ENCODE measurements around the gene SLC22A23. TPM values are rescaled to one million over a fixed set of nuclear protein-coding genes. Genes with fewer than 3 reads are reported as not detected.

The SLC22A23 gene
- total and polyA plus RNA-seq, 5 experiments from 2014 or later = 0.36 to 5.6 (median 2.8) TPM

DNA sequence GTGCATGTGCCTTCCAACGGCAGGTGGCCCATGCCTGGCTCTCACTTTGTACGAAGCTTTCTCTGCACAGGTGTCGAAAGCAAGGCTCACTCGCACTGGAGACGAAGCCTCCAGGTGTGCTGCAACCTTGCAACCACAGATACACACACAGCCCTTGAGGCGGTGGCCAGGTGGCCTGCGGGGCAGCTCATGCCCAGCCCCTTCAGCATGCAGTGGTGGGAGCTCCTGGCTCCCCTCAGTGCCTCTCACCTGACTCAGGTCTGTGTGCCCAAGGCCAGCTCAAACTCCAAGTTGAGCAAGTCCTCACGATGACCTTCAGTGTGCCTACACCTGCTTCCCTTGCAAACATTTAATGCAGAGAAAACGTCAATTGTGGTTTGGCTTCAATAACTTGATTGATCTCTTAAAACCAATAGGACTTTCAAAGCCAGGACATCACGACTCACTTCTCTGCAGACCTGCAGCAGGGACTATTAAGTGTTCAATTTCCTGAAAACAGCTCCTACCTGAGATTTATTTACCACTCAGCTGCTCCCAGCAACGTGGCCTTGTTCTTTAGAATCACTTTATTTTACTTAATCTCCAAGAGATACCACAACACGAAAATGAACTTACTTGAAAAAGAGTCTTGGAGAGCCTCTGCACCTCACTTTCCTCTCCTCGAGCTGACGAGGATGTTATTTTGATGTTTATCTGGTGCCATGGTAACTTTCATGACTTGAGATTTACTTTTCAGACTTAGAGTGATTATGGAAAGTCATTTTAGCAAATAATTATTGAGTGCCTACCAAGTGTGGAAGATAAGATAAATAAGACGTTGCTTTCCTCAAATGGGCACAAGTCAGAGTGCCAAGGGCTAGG is 86.3 kb downstream of the SLC22A23 start:
- DNase-seq (peak in 5 of 10 donors; percentile 31 to 67 (median 47)), ATAC-seq (peak; percentile 73 to 85)
- Mint-ChIP-seq H3K27ac (peak overlapping the region; percentile 39 to 95 (median 79)), H3K36me3 (no peaks in the 10 kb centered on the region), H3K4me1 (peaks cover 15 to 20% (median 18%) of the 10 kb centered on the region in 4 donors), H3K9me3 (no peaks in the 10 kb centered on the region), H3K4me3 (peak overlapping the region in 3 of 10 donors; percentile 2 to 38 (median 23)), H3K27me3 (no peaks in the 10 kb centered on the region)
- POLR2A ChIA-PET = interaction anchor here (0.8 kb wide), 1 partner anchor 37 kb away, joined by 3 read pairs; no protein-coding TSS in a partner anchor

GRCh38 chr6:3369985-3370360 is 86.9 kb downstream of the SLC22A23 start:
- Mint-ChIP-seq H3K27me3 (no peaks in the 10 kb centered on the region), H3K4me3 (no peak overlapping the region), H3K27ac (peak overlapping the region in 4 of 10 donors; percentile 58 to 95 (median 76)), H3K4me1 (peaks cover 15 to 20% (median 18%) of the 10 kb centered on the region in 4 donors), H3K9me3 (no peaks in the 10 kb centered on the region), H3K36me3 (no peaks in the 10 kb centered on the region)
- DNase-seq (no peak), ATAC-seq (no peak)
- POLR2A ChIA-PET = no interaction called here

DNA sequence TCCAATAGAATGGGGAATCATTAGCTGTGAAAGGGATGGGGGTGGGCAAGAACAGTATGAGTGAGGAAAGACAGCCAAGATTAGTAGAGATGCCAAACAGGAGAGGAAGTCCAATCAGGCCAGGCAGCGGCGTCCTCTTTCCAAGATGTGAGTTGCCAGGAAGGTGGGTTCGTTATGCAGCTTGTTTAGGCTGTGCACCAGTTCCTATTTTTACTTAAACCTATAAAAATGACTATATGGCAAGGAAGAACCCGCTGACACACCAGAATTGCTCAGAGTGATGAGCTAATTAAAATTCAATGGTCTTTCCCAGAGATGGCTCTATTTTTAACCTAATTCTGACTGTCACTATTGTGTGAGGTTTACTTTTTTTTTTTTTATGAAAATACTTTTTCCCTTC is 88.2 kb downstream of the SLC22A23 start:
- H3K27ac Mint-ChIP-seq = peak overlapping the region in 1 of 10 donors; percentile 55
- no peaks in the 10 kb centered on the region for H3K27me3 Mint-ChIP-seq
- no peak overlapping the region for H3K4me3 Mint-ChIP-seq
- H3K9me3 Mint-ChIP-seq = no peaks in the 10 kb centered on the region
- H3K4me1 Mint-ChIP-seq = peaks cover 15 to 20% (median 17%) of the 10 kb centered on the region in 4 donors
- no peak for DNase-seq
- POLR2A ChIA-PET = no interaction called here
- no peak for ATAC-seq
- H3K36me3 Mint-ChIP-seq = no peaks in the 10 kb centered on the region

DNA sequence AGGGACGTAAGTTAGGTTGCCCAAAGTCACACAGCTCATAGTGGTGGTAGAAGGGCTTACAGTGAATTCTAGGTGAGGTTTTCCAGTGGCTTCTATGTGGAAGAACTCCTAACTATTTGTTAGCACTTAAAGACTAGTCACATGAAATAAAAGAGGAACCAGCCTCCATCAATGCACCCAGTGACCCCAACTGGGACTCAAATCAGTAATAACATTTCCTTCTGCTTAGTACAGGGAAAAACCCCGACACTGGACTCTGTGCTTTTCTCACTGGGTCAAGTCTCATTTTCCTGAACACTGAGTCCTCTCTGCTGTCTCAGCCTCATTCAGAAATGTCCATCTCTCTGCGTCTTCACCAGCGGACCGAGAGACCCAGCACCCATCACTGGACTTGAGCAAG is 89.2 kb downstream of the SLC22A23 start:
- no peak overlapping the region for H3K4me3 Mint-ChIP-seq
- POLR2A ChIA-PET = no interaction called here
- DNase-seq (no peak), ATAC-seq (no peak)
- H3K27me3 Mint-ChIP-seq = no peaks in the 10 kb centered on the region
- H3K27ac Mint-ChIP-seq = no peak overlapping the region
- no peaks in the 10 kb centered on the region for H3K9me3 Mint-ChIP-seq
- H3K36me3 Mint-ChIP-seq = no peaks in the 10 kb centered on the region
- H3K4me1 Mint-ChIP-seq = peaks cover 13 to 20% (median 17%) of the 10 kb centered on the region in 4 donors

GRCh38 chr6:3366596-3367413 is 90.0 kb downstream of the SLC22A23 start:
- H3K27ac Mint-ChIP-seq = peak overlapping the region in 1 of 10 donors; percentile 25
- POLR2A ChIA-PET = interaction anchor here (1.3 kb wide), 1 partner anchor 11 kb away, joined by 4 read pairs; no protein-coding TSS in a partner anchor
- H3K4me1 Mint-ChIP-seq = peaks cover 9 to 16% (median 14%) of the 10 kb centered on the region in 4 donors
- ATAC-seq (no peak), DNase-seq (no peak)
- H3K9me3 Mint-ChIP-seq = no peaks in the 10 kb centered on the region
- H3K36me3 Mint-ChIP-seq = no peaks in the 10 kb centered on the region
- no peaks in the 10 kb centered on the region for H3K27me3 Mint-ChIP-seq
- no peak overlapping the region for H3K4me3 Mint-ChIP-seq

DNA sequence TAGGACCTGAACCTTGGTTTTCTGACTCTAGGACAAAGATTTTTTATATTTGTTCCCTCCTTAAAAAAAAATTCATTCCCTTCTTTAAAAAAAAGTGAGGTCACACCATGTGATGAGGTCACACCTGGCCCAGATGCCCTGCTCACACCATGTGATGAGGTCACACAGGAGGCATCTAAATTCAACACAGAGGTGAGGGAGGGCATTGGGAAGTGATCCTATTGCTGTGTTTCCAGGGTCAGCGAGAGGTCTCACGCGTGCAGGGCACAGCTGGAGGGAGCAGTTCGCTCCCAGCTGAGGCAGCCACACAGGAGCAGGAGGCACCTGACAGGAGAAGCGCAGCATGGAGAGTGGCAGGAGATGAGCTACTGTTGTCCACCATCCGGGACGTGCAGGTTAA is 92.5 kb downstream of the SLC22A23 start:
- no peaks in the 10 kb centered on the region for H3K27me3 Mint-ChIP-seq
- POLR2A ChIA-PET = interaction anchor here (0.6 kb wide), 1 partner anchor 658 kb away, joined by 3 read pairs; no protein-coding TSS in a partner anchor
- peaks cover 0 to 4% (median 2%) of the 10 kb centered on the region in 4 donors for H3K4me1 Mint-ChIP-seq
- H3K36me3 Mint-ChIP-seq = no peaks in the 10 kb centered on the region
- DNase-seq = no peak
- no peak for ATAC-seq
- no peaks in the 10 kb centered on the region for H3K9me3 Mint-ChIP-seq
- peak overlapping the region in 2 of 10 donors; percentile 5 to 65 for H3K27ac Mint-ChIP-seq
- no peak overlapping the region for H3K4me3 Mint-ChIP-seq

- no peak for DNase-seq
- peaks cover 0 to 8% (median 4%) of the 10 kb centered on the region in 4 donors for H3K4me1 Mint-ChIP-seq
- no peaks in the 10 kb centered on the region for H3K36me3 Mint-ChIP-seq
- H3K27me3 Mint-ChIP-seq = no peaks in the 10 kb centered on the region
- H3K4me3 Mint-ChIP-seq = no peak overlapping the region
- POLR2A ChIA-PET = no interaction called here
- H3K9me3 Mint-ChIP-seq = no peaks in the 10 kb centered on the region
- ATAC-seq = no peak
- no peak overlapping the region for H3K27ac Mint-ChIP-seq
These were observed 93.4 kb downstream of the SLC22A23 start for GRCh38 chr6:3363296-3364025.

DNA sequence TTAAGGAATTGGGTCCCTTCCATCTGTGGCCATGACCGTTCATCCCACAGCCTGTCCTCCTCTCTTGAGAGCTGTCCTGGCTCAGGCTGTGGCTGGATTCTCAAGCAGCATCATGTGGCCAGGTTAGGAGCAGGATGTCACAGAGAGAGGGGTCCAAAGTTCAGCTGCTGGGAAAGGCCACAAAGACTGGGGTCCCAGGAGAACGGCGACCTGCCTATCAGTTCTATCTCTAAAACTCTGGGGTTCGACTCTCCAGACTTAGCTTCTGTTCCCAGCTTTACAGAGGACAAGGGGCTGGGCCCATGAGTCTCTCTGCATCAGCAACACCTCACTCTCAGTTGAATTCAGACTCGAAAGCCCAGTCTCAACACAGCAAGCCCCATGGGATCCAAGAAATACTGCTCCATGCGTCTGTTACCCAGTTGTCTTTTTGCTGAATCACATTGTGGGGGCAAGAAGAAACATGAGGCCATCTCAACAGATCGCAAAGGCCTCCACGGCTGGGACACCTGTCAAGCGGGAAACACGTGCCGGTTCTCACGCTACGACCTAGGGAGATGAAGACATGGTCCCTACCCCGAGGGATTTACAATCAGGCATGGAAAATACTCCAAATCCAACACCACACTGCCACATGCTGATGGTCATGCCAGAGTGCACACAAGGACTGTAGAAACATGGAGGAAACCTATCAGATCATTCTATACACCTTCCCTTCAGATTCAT is 95.4 kb downstream of the SLC22A23 start:
- peaks cover 8 to 21% (median 11%) of the 10 kb centered on the region in 4 donors for H3K4me1 Mint-ChIP-seq
- no peak overlapping the region for H3K4me3 Mint-ChIP-seq
- H3K27ac Mint-ChIP-seq = peak overlapping the region in 3 of 10 donors; percentile 31 to 56 (median 43)
- POLR2A ChIA-PET = no interaction called here
- no peaks in the 10 kb centered on the region for H3K36me3 Mint-ChIP-seq
- ATAC-seq = no peak
- no peaks in the 10 kb centered on the region for H3K9me3 Mint-ChIP-seq
- H3K27me3 Mint-ChIP-seq = no peaks in the 10 kb centered on the region
- DNase-seq = no peak

- Mint-ChIP-seq H3K27me3 (no peaks in the 10 kb centered on the region), H3K9me3 (no peaks in the 10 kb centered on the region), H3K4me1 (peaks cover 14 to 27% (median 17%) of the 10 kb centered on the region in 4 donors), H3K36me3 (no peaks in the 10 kb centered on the region), H3K27ac (peak overlapping the region in 1 of 10 donors; percentile 64), H3K4me3 (no peak overlapping the region)
- DNase-seq = no peak
- no peak for ATAC-seq
- POLR2A ChIA-PET = no interaction called here
These were observed 96.2 kb downstream of the SLC22A23 start for GRCh38 chr6:3360727-3361045.

GRCh38 chr6:3359973-3360726 is 96.7 kb downstream of the SLC22A23 start:
- POLR2A ChIA-PET = no interaction called here
- Mint-ChIP-seq H3K36me3 (no peaks in the 10 kb centered on the region), H3K4me3 (no peak overlapping the region), H3K9me3 (no peaks in the 10 kb centered on the region), H3K4me1 (peaks cover 17 to 31% (median 22%) of the 10 kb centered on the region in 4 donors), H3K27ac (peak overlapping the region in 4 of 10 donors; percentile 10 to 64 (median 24)), H3K27me3 (no peaks in the 10 kb centered on the region)
- DNase-seq (no peak), ATAC-seq (no peak)

DNA sequence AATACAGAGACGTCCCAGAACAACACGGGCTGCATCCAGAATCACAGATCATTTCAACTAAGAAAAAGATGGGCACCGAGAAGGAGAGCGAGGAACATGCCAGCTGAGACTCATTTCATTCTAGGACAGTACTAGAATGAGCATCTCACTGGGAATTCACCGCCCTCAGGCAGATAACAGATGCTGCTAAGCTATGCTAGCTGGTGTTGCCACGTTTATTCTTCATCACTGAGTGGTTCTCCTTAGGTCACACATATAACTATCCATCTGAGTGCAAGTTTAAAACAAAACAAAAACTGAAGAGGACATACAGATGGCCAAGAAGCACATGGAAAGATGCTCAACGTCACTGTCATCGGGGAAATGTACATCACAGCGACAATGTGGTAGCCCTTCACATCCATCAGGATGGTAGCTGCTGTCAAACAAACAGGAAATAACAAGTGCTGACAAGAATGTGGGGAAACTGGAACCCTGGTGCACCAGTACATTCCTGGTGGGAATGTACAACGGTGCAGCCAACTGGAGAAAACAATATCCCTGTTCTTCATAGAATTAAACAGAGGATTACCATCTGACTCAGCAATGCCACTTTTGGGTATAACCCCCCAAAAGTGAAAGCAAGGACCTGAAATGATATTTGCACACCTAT is 97.6 kb downstream of the SLC22A23 start:
- peaks cover 23 to 40% (median 32%) of the 10 kb centered on the region in 4 donors for H3K4me1 Mint-ChIP-seq
- no peak for DNase-seq
- H3K4me3 Mint-ChIP-seq = no peak overlapping the region
- no peaks in the 10 kb centered on the region for H3K36me3 Mint-ChIP-seq
- POLR2A ChIA-PET = no interaction called here
- H3K27me3 Mint-ChIP-seq = no peaks in the 10 kb centered on the region
- H3K9me3 Mint-ChIP-seq = no peaks in the 10 kb centered on the region
- peak overlapping the region in 5 of 10 donors; percentile 10 to 39 (median 22) for H3K27ac Mint-ChIP-seq
- ATAC-seq = no peak

All from naive thymus-derived CD8-positive, alpha-beta T cell (primary cell).